SKM-1 (cell line): ENCODE results near the gene PLIN5.

Source experiments
- DNase-seq: peaks from one replicate; lab custom pipeline; 2025; ENCODE audit not compliant: unreplicated experiment; lab: John Stamatoyannopoulos, UW

Gene PLIN5

DNA sequence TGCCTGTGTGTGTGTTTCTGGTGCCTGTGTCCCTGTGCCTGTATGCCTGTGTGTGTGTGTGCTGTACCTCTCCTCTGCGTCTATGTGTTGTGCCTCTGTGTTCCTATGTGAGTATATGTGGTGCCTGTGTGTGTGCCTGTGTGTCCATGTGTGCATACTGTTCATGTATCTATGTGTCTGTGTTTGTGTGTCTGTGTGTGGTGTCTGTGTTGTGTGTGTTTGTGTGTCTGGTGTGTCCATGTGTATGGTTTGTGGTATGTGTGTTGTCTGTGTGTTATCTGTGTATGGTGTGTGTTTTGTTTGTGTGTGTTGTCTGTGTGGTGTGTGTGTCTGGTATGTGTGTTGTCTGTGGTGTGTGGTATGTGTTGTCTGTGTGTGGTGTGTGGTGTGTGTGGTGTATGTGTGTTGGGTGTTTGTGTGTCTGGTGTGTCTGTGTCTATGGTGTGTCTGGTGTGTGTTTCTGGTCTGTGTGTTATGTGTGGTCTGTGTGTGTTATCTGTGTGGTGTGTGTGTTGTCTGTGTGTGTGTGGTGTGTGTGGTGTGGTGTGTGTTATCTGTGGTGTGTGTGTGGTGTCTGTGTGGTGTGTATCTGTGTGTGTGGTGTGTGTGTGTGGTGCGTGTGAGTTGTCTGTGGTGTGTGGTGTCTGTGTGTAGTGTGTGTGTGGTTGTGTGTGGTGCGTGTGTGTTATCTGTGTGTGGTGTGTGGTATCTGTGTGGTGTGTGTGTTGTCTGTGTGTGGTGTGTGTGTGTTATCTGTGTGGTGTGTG, 42.5 kb downstream of the PLIN5 start:
- no peak for DNase-seq

DNA sequence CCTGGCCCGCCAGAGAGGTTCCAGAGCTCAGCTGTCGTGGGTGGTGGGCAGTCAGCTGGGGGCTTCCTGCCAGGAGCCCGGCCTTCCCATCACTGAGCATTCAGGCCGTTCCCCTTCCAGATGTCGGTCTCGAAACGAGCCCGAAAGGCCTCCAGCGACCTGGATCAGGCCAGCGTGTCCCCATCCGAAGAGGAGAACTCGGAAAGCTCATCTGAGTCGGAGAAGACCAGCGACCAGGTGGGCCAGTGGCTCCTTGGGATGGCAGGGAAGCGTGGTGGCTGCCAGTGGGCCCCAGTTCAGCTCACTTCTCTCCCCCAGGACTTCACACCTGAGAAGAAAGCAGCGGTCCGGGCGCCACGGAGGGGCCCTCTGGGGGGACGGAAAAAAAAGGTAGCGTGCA, 43.6 kb downstream of the PLIN5 start:
- DNase-seq = no peak

DNA sequence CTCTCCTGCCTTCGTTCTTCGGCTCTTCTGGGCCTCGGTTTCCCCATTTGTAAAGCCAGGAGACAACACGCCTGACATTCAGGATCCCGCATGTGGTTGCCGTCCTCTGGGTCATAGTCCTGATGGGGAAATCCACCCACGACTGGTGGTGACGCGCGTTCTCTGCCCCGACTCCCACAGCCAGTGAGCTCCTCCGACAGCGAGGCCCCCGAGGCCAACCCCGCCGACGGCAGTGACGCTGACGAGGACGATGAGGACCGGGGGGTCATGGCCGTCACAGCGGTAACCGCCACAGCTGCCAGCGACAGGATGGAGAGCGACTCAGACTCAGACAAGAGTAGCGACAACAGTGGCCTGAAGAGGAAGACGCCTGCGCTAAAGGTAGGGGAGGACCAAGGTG, 46.5 kb downstream of the PLIN5 start:
- DNase-seq = no peak

DNA sequence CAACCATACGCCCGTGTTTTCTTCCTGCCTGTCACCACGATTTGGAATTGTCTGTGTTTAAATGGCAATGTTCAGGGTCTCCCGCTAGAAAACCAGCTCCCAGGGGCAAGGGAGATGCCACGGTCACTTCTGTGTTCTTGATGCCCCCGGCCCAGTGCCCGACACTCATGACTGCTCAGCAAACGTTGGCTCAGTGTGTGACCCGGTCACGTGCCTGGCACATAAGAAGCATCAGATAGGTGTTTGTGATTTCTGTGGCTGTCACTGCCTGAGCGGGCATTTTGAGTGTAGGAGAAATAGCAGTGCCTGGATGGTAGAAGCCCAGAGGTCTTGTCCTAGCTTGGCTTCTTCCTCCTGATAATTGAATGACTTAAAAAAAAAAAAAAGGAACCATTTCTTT, 47.5 kb downstream of the PLIN5 start:
- DNase-seq = no peak

DNA sequence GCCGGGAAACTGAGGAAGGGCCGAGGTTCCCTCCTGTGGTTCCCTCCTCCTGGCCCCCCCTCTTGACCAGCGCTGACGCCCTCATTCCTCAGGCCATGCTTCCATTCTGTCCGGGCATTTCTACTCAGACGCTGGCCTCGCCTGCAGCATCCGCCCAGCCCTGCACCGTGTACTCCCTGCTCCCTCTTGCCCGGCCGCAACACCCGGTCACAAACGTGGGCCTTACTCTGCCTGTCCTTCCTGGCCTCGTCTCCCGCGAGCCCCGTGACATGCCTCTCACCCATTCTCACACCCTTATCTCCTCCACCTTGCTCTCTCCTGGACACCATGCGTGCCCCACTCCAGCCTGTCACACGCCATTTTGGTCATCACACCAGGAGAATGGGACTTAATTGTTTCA, 51.6 kb downstream of the PLIN5 start:
- DNase-seq = no peak

DNA sequence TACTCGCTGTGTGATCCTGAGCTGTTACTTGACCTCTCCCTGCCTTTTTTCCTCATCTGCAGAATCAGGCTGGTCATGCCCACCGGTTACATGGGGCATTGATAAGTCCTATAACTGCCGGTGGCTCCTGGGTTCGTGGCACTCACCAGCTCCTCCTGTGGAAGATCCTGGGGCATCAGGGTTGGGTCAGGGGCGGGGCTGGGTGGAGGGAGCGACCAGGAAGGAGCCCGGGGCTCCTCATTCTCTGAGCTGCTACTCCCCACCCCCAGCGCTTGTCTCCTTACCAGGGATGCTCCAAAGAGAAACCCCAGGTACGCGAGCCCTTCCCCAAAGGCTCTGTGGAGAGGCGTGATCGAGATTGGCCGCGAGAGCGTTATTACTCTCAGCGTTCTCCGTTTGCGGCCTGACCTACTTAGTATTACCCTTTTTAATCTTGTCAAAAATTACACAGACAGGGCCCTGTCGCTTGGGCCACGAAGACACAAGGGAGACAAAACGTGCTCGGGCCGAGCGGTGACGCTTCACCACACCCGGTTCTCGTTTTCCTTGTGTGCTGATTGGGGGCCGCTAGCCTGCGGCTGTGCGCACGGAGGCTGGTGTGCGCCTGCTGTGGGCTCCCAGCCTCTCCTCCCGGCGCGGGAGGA, 52.2 kb downstream of the PLIN5 start:
- DNase-seq = no peak

DNA sequence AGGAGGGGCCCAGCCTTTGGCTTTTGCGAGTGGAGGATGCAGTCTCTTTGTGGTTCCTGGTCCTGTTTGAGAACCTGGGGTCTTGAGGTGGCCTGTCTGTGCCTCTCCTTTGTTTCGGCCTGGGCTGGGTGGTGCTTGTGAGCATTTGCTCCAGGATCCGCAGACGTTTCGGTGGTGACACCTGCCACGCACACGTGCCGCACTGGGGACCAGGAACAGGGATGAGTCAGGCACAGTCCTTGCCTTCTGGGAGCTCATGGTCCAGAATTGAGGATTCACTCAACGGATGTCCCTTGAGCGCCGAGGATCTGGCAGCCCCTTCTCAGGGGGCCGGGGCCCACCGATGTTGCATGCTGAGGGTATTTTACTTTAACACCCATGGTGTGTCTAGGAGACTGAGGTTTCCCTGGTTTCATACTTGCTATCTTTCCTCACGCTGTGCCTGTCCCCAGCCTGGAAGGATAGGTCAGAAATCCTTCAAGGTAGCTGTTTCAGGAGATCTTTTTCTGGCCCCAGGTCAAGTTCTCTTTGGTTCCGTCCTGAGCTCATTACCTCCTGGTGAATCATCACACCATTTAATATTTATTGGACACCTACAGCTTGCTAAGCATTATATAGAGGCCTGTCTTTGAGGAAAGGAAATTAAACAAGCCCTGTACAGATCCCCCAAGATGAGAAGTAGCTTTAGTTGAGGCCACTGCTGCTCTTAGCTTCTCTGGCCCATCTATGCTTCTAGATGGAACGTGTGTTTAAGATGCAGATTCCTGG, 57.8 kb downstream of the PLIN5 start:
- no peak for DNase-seq

DNA sequence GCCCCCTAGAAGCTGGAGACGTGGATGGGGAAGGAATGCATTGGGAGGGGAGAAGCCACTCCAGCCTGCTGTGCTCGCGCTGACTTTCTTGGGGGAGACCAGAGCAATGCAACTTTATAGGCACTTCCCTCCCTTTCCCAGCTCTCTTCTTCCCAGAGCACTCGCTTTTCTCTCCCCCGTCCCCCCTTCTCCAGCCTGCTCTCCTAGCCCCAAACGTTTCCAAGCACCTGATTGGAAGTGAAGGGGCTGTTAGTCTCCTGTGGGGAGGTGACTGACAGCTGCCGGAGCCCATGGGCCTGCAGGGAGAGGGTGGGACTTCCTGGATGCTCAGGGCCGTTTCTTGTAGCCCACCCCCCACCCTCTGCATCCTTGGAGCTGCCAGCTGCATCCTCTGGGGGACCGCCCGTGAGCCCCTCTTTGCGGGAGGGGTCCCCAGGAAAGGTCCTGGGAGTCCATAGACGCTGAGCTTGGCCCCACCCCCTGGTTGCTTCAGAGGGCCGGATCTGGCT, 60.5 kb downstream of the PLIN5 start:
- DNase-seq = no peak

DNA sequence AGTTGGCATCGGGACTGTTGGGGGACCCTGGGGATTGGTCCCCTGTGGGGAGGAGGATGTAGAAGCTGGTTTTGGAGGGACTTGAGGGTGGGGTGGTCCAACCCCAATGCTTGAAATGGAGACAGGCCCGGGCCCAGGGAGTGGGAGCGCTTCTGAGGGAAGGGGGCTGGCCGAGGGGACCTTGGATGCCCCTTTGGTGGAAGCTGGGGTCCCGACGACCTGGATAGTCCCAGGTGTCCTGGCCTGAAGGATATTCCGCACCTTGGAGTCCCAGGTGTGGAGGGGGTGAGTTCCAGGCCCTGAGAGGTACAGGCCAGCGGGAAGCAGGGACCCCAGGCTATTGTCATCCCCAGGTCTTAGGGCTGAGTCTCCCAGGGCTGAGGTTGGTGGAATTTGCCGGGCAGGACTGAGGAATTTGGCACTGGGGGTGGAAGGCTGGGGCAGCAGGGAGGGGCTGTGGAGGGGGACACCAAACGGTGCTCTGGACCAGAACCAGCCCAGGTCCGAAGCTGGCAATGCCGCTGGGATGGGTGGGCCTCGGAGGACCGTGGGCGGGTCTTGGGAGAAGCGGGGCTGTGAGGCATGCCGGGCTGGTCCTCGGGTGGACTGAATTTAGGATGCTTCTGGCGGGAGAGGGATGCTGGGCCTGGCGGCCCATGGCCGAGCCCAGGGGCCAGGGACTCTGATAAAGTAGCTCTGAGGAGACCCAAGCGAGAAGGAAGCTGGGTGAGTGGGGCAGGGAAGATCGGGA, 61.1 kb downstream of the PLIN5 start:
- DNase-seq = no peak

DNA sequence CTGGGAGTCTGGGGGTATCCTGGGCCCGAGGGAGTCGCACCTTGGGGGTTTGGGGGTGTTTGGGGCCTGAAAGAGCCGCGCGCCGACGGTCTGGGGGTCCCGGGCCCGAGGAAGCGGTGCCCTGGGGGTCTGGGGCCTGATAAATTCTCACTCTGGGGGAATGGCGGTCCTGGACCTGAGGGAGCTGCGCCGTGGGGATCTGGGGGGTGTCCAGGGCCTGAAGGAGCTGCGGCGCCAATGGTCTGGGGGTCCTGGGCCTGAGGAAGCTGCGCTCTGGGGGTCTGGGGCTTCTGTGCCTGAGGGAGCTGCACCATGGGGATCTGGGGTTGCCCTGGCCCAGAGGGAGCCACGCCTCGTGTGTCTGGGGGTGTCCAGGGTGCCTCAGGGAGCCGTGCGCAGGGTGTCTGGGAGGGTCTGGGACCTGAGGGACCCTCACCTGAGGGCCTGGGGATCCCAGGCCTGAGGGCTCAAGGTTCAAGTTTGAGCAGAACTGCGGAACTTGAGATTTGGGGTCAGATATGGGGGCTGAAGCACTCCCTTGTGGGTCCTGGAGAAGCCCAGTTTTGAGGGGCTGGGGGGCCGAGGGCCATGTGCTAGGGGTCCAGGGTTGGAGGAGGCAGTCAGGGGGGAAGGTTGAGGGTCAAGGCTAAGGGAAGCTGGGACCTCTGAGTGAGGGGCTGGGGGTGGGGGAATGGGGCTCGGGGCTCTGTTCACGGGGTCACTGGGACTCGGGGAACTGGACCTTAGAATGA, 61.8 kb downstream of the PLIN5 start:
- no peak for DNase-seq
